HCT116 (cell line): ENCODE data around the gene TSLP. TPM values are rescaled to one million over a fixed set of nuclear protein-coding genes. Genes with fewer than 3 reads are reported as not detected.

Experiments used
- ATAC-seq: fragments of 200-7000 bp; cut with Tn5 transposase; 2 replicates; pipeline ENCODE4 v1.9.1; 2020; ENCODE audit warnings: mild to moderate bottlenecking, moderate library complexity
- BruUV-seq: library from RNA; stranded (reverse); fragments of 400-500 nt; replicated peaks from 2 replicates; lab custom pipeline; 2021; lab: Mats Ljungman, UMichigan
- CTCF ChIA-PET: fragments of 300-600 bp; sonication (Branson Sonifier 250); formaldehyde crosslinking; loops from one replicate; lab custom pipeline; 2021; ENCODE audit warnings: antibody characterized with exemption; lab: Charles Lee
- POLR2A ChIA-PET: fragments of 300-600, 350-600 bp; sonication (Branson Sonifier 250); formaldehyde crosslinking; loops from one replicate; lab custom pipeline; 2021; ENCODE audit warnings: antibody characterized with exemption; lab: Charles Lee
- RAD21 ChIA-PET, 2 experiments: fragments of 300-600 bp; sonication (Branson Sonifier 250); formaldehyde crosslinking; loops; one replicate each; lab custom pipeline; 2023; ENCODE audit warnings: low total read pairs in 2 of 2; ENCODE audit not compliant: uncharacterized antibody in 2 of 2, unreplicated experiment in 2 of 2, low non-redundant PET in 1 of 2; lab: Charles Lee
- DNase-seq: peaks from one replicate; pipeline ENCODE4 v3.0.0-alpha.2; 2010; ENCODE audit warnings: low read depth, low spot score
- H2AFZ ChIP-seq: fragments of 200-600 bp; shearing (Covaris generic), sonication (generic); 2 replicates; pipeline ENCODE4 v1.6.1; 2017; ENCODE audit warnings: low read depth, mixed run types, mixed read lengths, antibody characterized with exemption, low read length; ENCODE audit not compliant: poor library complexity, severe bottlenecking
- H3K27ac ChIP-seq: 2 replicates; pipeline ENCODE4 v1.5.1; 2012; ENCODE audit warnings: low read depth, low read length
- H3K27me3 ChIP-seq: fragments of 200-600 bp; sonication (generic); 2 replicates; pipeline ENCODE4 v1.6.1; 2016; ENCODE audit warnings: mixed run types, low read length, mixed read lengths; ENCODE audit not compliant: insufficient read depth
- H3K36me3 ChIP-seq, 2 experiments: fragments of 200-500 bp in 1 of 2; fragments of 200-600 bp in 1 of 2; sonication (Bioruptor generic) in 1 of 2; sonication (generic) in 1 of 2; 2 replicates each; pipeline versions ENCODE4 v1.5.1 to v1.6.1; 2014 to 2016; ENCODE audit warnings: low read length in 2 of 2, inconsistent platforms in 1 of 2, mixed read lengths in 1 of 2, mixed run types in 1 of 2; ENCODE audit not compliant: insufficient read depth in 2 of 2, control insufficient read depth in 1 of 2
- H3K4me1 ChIP-seq, 2 experiments: fragments of 200-600 bp in 1 of 2; sonication (generic) in 1 of 2; 2 replicates each; pipeline versions ENCODE4 v1.5.1 to v1.6.1; 2012 to 2017; ENCODE audit warnings: low read length in 2 of 2, inconsistent platforms in 1 of 2, mild to moderate bottlenecking in 1 of 2, mixed read lengths in 1 of 2, mixed run types in 1 of 2, moderate library complexity in 1 of 2; ENCODE audit not compliant: insufficient read depth in 2 of 2, control insufficient read depth in 1 of 2
- H3K4me2 ChIP-seq: fragments of 200-600 bp; sonication (generic); 2 replicates; pipeline ENCODE4 v1.6.1; 2017; ENCODE audit warnings: mixed run types, low read length, mixed read lengths
- H3K4me3 ChIP-seq, 2 experiments: fragments of 200-600 bp in 1 of 2; sonication (generic) in 1 of 2; replicated peaks in 1 of 2; 2 replicates each; pipeline ENCODE4 v1.5.1; 2011 to 2016; ENCODE audit warnings: low read length in 2 of 2, control low read depth in 1 of 2, low read depth in 1 of 2, mild to moderate bottlenecking in 1 of 2, mixed read lengths in 1 of 2, mixed run types in 1 of 2
- H3K79me2 ChIP-seq: fragments of 200-600 bp; sonication (generic); 2 replicates; pipeline ENCODE4 v1.6.1; 2017; ENCODE audit warnings: mild to moderate bottlenecking, mixed run types, low read length, moderate library complexity, mixed read lengths; ENCODE audit not compliant: insufficient read depth
- H3K9ac ChIP-seq: fragments of 200-600 bp; sonication (generic); 2 replicates; pipeline ENCODE4 v1.6.1; 2016; ENCODE audit warnings: low read length, mixed read lengths
- H3K9me2 ChIP-seq: fragments of 200-600 bp; sonication (generic), shearing (Covaris generic); 2 replicates; pipeline ENCODE4 v1.6.1; 2017; ENCODE audit warnings: mixed run types, mild to moderate bottlenecking, moderate library complexity; ENCODE audit not compliant: insufficient read depth
- H3K9me3 ChIP-seq, 2 experiments: fragments of 200-500 bp in 1 of 2; fragments of 200-600 bp in 1 of 2; sonication (Bioruptor generic) in 1 of 2; sonication (generic) in 1 of 2; 2 replicates each; pipeline ENCODE4 v1.6.1; 2014 to 2017; ENCODE audit warnings: low read length in 2 of 2, mixed read lengths in 2 of 2, inconsistent platforms in 1 of 2, low read depth in 1 of 2, mild to moderate bottlenecking in 1 of 2, mixed run types in 1 of 2, moderate library complexity in 1 of 2; ENCODE audit not compliant: control insufficient read depth in 1 of 2, insufficient read depth in 1 of 2
- H4K20me1 ChIP-seq: fragments of 200-600 bp; sonication (generic), shearing (Covaris generic); 2 replicates; pipeline ENCODE4 v1.6.1; 2017; ENCODE audit warnings: mixed run types, mild to moderate bottlenecking, moderate library complexity; ENCODE audit not compliant: insufficient read depth
- CBX3 ChIP-seq: IDR thresholded peaks from 2 replicates; pipeline ENCODE4 v1.6.1; 2012; ENCODE audit warnings: low read depth
- EGR1 ChIP-seq: IDR thresholded peaks from 2 replicates; pipeline ENCODE4 v1.6.1; 2012; ENCODE audit warnings: low read depth
- ELF1 ChIP-seq: IDR thresholded peaks from 2 replicates; pipeline ENCODE4 v1.6.1; 2012; ENCODE audit warnings: low read depth, borderline replicate concordance
- EZH2 ChIP-seq: fragments of 200-600 bp; sonication (generic); IDR thresholded peaks from 2 replicates; pipeline ENCODE4 v1.6.1; 2017; ENCODE audit warnings: antibody characterized with exemption, mixed run types
- EZH2phosphoT487 ChIP-seq: fragments of 200-600 bp; IDR thresholded peaks from 2 replicates; pipeline ENCODE4 v1.6.1; 2018; ENCODE audit warnings: antibody characterized with exemption, borderline replicate concordance
- FOSL1 ChIP-seq: IDR thresholded peaks from 2 replicates; pipeline ENCODE4 v1.6.1; 2012; ENCODE audit warnings: low read depth
- JUND ChIP-seq: IDR thresholded peaks from 2 replicates; pipeline ENCODE4 v1.6.1; 2012
- POLR2AphosphoS5 ChIP-seq: IDR thresholded peaks from 2 replicates; pipeline ENCODE4 v1.6.1; 2011; ENCODE audit warnings: mild to moderate bottlenecking, low read depth, low read length, moderate library complexity
- SIN3A ChIP-seq: IDR thresholded peaks from 2 replicates; pipeline ENCODE4 v1.6.1; 2012; ENCODE audit warnings: low read depth
- SP1 ChIP-seq: IDR thresholded peaks from 2 replicates; pipeline ENCODE4 v1.6.1; 2012; ENCODE audit warnings: low read depth
- TCF7L2 ChIP-seq: IDR thresholded peaks from 2 replicates; pipeline ENCODE4 v1.7.0; 2011; ENCODE audit warnings: borderline replicate concordance, inconsistent platforms; ENCODE audit not compliant: insufficient read depth, insufficient read length; ENCODE audit errors: extremely low read depth
- YY1 ChIP-seq: IDR thresholded peaks from 2 replicates; pipeline ENCODE4 v1.6.1; 2011; ENCODE audit warnings: low read length, low read depth, moderate library complexity, mild to moderate bottlenecking; ENCODE audit not compliant: insufficient replicate concordance; ENCODE audit errors: extremely low read depth
- ZFX ChIP-seq: fragments of 450-650 bp; IDR thresholded peaks from 2 replicates; pipeline ENCODE4 v1.6.1; 2017
- intact Hi-C: fragments of 100-400 bp; cut with micrococcal nuclease; formaldehyde crosslinking; loops from 2 replicates; pipeline ENCODE4 v1.10.0; 2022
- total RNA-seq: library from RNA; stranded (reverse); gene quantifications from one replicate; pipeline ENCODE4 v1.2.1, GENCODE V29; 2021; ENCODE audit not compliant: unreplicated experiment
- TF ChIP-seq, protein P1 (sequence below): IDR thresholded peaks from 2 replicates; pipeline ENCODE4 v1.6.1; 2011; ENCODE audit warnings: mild to moderate bottlenecking, low read length, moderate library complexity; ENCODE audit not compliant: insufficient replicate concordance; ENCODE audit errors: extremely low read depth
- TF ChIP-seq, protein P2 (sequence below): IDR thresholded peaks from 2 replicates; pipeline ENCODE4 v1.6.1; 2012; ENCODE audit warnings: low read depth
- TF ChIP-seq, protein P3 (sequence below): IDR thresholded peaks from 2 replicates; pipeline ENCODE4 v1.6.1; 2012

TSLP gene
- total RNA-seq, 1 experiment from 2014 or later, result 0.34 TPM

DNA sequence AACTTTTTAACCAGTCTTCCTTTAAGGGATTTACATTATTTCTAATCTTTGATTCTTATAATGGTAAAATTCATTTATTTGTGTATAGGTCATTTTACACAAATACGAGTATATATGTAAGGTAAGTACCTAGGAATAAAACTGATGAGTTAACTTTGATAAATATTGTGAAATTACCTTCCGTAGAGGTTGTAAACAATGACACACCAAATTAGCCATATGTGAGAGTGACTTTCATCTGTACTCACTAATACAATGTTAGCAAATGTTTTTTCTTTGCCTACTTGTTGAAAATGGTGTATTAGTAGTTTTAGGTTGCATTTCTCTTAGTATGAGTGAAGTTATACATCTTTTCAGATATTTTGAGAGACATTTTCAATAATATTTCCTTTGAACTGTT is 42.6 kb upstream of the TSLP start:
- CTCF ChIA-PET, result no interaction called here
- RAD21 ChIA-PET, result no interaction called here
- no peaks in the 10 kb centered on the region for H3K36me3 ChIP-seq
- no peaks in the 10 kb centered on the region for H3K9me2 ChIP-seq
- no peaks in the 10 kb centered on the region for H3K79me2 ChIP-seq
- no peak overlapping the region for H3K27ac ChIP-seq
- H3K9me3 ChIP-seq, result no peaks in the 10 kb centered on the region
- no peak overlapping the region for H3K4me2 ChIP-seq
- no peak overlapping the region for H3K9ac ChIP-seq
- no TSS peak for BruUV-seq
- H4K20me1 ChIP-seq, result no peaks in the 10 kb centered on the region
- intact Hi-C loops, result no loop called here
- TF ChIP-seq, protein P1, sequence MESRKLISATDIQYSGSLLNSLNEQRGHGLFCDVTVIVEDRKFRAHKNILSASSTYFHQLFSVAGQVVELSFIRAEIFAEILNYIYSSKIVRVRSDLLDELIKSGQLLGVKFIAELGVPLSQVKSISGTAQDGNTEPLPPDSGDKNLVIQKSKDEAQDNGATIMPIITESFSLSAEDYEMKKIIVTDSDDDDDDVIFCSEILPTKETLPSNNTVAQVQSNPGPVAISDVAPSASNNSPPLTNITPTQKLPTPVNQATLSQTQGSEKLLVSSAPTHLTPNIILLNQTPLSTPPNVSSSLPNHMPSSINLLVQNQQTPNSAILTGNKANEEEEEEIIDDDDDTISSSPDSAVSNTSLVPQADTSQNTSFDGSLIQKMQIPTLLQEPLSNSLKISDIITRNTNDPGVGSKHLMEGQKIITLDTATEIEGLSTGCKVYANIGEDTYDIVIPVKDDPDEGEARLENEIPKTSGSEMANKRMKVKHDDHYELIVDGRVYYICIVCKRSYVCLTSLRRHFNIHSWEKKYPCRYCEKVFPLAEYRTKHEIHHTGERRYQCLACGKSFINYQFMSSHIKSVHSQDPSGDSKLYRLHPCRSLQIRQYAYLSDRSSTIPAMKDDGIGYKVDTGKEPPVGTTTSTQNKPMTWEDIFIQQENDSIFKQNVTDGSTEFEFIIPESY, result no peak
- no peak for TF ChIP-seq ZFX
- no peak for TF ChIP-seq SP1
- TF ChIP-seq EGR1, result no peak
- TF ChIP-seq POLR2AphosphoS5, result no peak
- no peak for TF ChIP-seq FOSL1
- TF ChIP-seq YY1, result no peak
- no peak for TF ChIP-seq ELF1
- TF ChIP-seq TCF7L2, result no peak
- TF ChIP-seq, protein P2, sequence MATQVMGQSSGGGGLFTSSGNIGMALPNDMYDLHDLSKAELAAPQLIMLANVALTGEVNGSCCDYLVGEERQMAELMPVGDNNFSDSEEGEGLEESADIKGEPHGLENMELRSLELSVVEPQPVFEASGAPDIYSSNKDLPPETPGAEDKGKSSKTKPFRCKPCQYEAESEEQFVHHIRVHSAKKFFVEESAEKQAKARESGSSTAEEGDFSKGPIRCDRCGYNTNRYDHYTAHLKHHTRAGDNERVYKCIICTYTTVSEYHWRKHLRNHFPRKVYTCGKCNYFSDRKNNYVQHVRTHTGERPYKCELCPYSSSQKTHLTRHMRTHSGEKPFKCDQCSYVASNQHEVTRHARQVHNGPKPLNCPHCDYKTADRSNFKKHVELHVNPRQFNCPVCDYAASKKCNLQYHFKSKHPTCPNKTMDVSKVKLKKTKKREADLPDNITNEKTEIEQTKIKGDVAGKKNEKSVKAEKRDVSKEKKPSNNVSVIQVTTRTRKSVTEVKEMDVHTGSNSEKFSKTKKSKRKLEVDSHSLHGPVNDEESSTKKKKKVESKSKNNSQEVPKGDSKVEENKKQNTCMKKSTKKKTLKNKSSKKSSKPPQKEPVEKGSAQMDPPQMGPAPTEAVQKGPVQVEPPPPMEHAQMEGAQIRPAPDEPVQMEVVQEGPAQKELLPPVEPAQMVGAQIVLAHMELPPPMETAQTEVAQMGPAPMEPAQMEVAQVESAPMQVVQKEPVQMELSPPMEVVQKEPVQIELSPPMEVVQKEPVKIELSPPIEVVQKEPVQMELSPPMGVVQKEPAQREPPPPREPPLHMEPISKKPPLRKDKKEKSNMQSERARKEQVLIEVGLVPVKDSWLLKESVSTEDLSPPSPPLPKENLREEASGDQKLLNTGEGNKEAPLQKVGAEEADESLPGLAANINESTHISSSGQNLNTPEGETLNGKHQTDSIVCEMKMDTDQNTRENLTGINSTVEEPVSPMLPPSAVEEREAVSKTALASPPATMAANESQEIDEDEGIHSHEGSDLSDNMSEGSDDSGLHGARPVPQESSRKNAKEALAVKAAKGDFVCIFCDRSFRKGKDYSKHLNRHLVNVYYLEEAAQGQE, result no peak
- no peak for TF ChIP-seq SIN3A
- no peak for TF ChIP-seq EZH2phosphoT487
- TF ChIP-seq, protein P3, sequence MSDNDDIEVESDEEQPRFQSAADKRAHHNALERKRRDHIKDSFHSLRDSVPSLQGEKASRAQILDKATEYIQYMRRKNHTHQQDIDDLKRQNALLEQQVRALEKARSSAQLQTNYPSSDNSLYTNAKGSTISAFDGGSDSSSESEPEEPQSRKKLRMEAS, result no peak
- TF ChIP-seq EZH2, result no peak
- TF ChIP-seq JUND, result no peak
- TF ChIP-seq CBX3, result no peak
- no peak overlapping the region for H2AFZ ChIP-seq
- no peaks in the 10 kb centered on the region for H3K4me1 ChIP-seq
- ATAC-seq (no peak), DNase-seq (no peak)
- no peaks in the 10 kb centered on the region for H3K27me3 ChIP-seq
- no peak overlapping the region for H3K4me3 ChIP-seq
- POLR2A ChIA-PET, result no interaction called here
